BLaER1 treated with 17β-estradiol and CSF1 and Interleukin-3, amounts not matched to agents 10 nM and 100 nM (cell line): Measurements from ENCODE around the gene CCDC74B.
"Not testable (repeated sequence)": the region's sequence is repeated elsewhere in the genome, so short reads cannot be mapped to it uniquely, and the experiment has no call there.

ENCODE experiments used
- H3K27ac ChIP-seq, 11 experiments: shearing (Covaris generic); formaldehyde crosslinking; 2 replicates each; pipeline ENCODE4 v1.8.1; 2022
- H3K27me3 ChIP-seq, 11 experiments: shearing (Covaris generic); formaldehyde crosslinking; 2 replicates each; pipeline ENCODE4 v1.8.1; 2022
- H3K36me3 ChIP-seq, 11 experiments: shearing (Covaris generic); formaldehyde crosslinking; 2 replicates each; pipeline ENCODE4 v1.8.1; 2022
- H3K4me1 ChIP-seq, 10 experiments: shearing (Covaris generic); formaldehyde crosslinking; 2 replicates each; pipeline ENCODE4 v1.8.1; 2022
- H3K4me2 ChIP-seq, 11 experiments: shearing (Covaris generic); formaldehyde crosslinking; 2 replicates each; pipeline ENCODE4 v1.8.1; 2022
- H3K4me3 ChIP-seq, 10 experiments: shearing (Covaris generic); formaldehyde crosslinking; 2 replicates each; pipeline ENCODE4 v1.8.1; 2022
- H3K9ac ChIP-seq, 11 experiments: shearing (Covaris generic); formaldehyde crosslinking; 2 replicates each; pipeline ENCODE4 v1.8.1; 2022
- H3K9me3 ChIP-seq, 11 experiments: shearing (Covaris generic); formaldehyde crosslinking; replicated peaks in 1 of 11; 2 replicates each; pipeline ENCODE4 v1.8.1; 2022
- H4K20me1 ChIP-seq, 11 experiments: shearing (Covaris generic); formaldehyde crosslinking; 2 replicates each; pipeline ENCODE4 v1.8.1; 2022
- Cebpa-rat ChIP-seq, 11 experiments: shearing (Covaris generic); IDR thresholded peaks; 2 replicates each; pipeline ENCODE4 v1.8.1; 2022

Gene CCDC74B

DNA sequence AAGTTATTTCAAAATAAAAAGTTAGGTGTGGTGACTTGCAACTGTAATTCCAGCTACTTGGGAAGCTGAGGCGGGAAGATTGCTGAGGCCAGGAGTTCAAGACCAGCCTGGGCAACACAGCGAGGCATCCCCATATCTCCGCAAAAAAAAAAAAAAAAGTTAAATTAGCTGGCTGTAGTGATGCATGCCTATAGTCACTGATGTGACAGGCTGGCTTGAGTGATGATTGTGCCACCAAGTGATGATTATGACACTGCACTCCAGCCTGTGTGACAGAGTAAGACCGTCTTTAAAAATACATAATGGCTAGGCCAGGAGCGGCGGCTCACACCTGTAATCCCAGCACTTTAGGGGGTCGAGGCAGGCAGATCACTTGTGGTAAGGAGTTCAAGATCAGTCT lies 25.0 kb upstream of the CCDC74B start:
- no peak overlapping the region for H3K4me2 ChIP-seq
- H4K20me1 ChIP-seq: peaks cover 0 to 76% (median 14%) of the 10 kb centered on the region in 11 experiments; a peak in 14 of 22 replicates
- H3K4me3 ChIP-seq: no peak overlapping the region
- H3K4me1 ChIP-seq: peaks cover 0 to 16% (median 1%) of the 10 kb centered on the region in 10 experiments; a peak in 4 of 20 replicates
- H3K9ac ChIP-seq: no peak overlapping the region
- peaks cover 92 to 100% (median 99%) of the 10 kb centered on the region in 11 experiments for H3K36me3 ChIP-seq
- no peaks in the 10 kb centered on the region for H3K9me3 ChIP-seq
- no peak for TF ChIP-seq Cebpa-rat (IDR thresholded peaks at IDR 0.05)
- H3K27me3 ChIP-seq: no peaks in the 10 kb centered on the region
- no peak overlapping the region for H3K27ac ChIP-seq

DNA sequence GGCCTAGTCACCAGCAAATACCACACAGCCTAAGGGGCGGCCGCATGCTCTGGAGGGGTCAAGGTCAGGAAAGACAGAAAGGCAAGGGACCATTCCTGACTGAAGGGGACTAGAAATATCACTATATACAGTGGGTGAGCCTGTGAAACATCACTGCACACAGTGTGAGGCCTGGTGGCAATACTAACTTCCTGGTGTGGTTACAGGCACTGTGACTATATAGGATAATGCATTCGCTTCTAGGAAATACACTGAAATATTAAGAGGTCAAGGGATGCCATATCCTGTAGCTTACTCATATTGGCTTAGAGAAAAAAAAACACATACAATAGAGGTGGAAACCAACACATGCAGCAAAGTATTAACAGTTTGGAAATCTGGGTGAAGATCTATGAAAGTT lies 24.3 kb upstream of the CCDC74B start:
- H3K27ac ChIP-seq, H3K27me3 ChIP-seq, H3K4me3 ChIP-seq, H3K4me1 ChIP-seq, H3K9me3 ChIP-seq, H3K9ac ChIP-seq, H3K4me2 ChIP-seq: not testable (repeated sequence)
- peaks cover 0 to 76% (median 14%) of the 10 kb centered on the region in 11 experiments; a peak in 13 of 22 replicates for H4K20me1 ChIP-seq
- peaks cover 93 to 100% (median 99%) of the 10 kb centered on the region in 11 experiments for H3K36me3 ChIP-seq

DNA sequence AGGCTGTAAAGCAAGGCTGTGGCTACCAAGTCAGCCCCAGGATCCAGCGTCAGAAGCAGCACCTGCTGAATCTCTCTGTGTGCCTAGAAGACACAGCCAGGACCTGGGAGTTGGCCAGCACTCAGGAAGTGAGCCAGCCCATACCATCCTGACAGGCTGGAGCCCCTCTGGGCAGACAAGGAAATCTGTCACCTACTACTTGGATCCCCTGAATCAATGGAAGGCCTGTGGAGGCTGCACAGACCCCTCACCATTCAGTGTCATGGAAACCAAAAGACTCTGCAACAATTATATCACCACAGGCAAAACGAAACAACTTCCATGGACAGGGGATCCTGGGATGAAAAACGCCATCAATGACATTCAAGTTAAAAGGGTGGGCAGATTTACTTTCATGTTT lies 21.7 kb upstream of the CCDC74B start:
- Histone ChIP-seq H4K20me1 (peaks cover 0 to 82% (median 9%) of the 10 kb centered on the region in 11 experiments; a peak in 11 of 22 replicates), H3K36me3 (peaks cover 81 to 98% (median 92%) of the 10 kb centered on the region in 11 experiments)
- H3K4me1 ChIP-seq, H3K27ac ChIP-seq, H3K9ac ChIP-seq, H3K27me3 ChIP-seq, H3K4me2 ChIP-seq, H3K9me3 ChIP-seq, H3K4me3 ChIP-seq: not testable (repeated sequence)

- no peak overlapping the region for H3K27ac ChIP-seq
- H3K4me2 ChIP-seq: no peak overlapping the region
- peaks cover 0 to 75% (median 12%) of the 10 kb centered on the region in 11 experiments; a peak in 10 of 22 replicates for H4K20me1 ChIP-seq
- H3K36me3 ChIP-seq: peaks cover 69 to 98% (median 81%) of the 10 kb centered on the region in 11 experiments
- no peaks in the 10 kb centered on the region for H3K27me3 ChIP-seq
- H3K9ac ChIP-seq: no peak overlapping the region
- peaks cover 0 to 14% (median 5%) of the 10 kb centered on the region in 10 experiments; a peak in 11 of 20 replicates for H3K4me1 ChIP-seq
- H3K4me3 ChIP-seq: no peak overlapping the region
- no peaks in the 10 kb centered on the region for H3K9me3 ChIP-seq
- TF ChIP-seq Cebpa-rat (IDR thresholded peaks at IDR 0.05): no peak
These were observed 20.5 kb upstream of the CCDC74B start for GRCh38 chr2:130165293-130166016.

- H3K27ac ChIP-seq: no peak overlapping the region
- H4K20me1 ChIP-seq: peaks cover 0 to 79% (median 18%) of the 10 kb centered on the region in 11 experiments; a peak in 17 of 22 replicates
- H3K9me3 ChIP-seq: no peaks in the 10 kb centered on the region
- H3K4me2 ChIP-seq: no peak overlapping the region
- TF ChIP-seq Cebpa-rat (IDR thresholded peaks at IDR 0.05): no peak
- no peaks in the 10 kb centered on the region for H3K27me3 ChIP-seq
- H3K36me3 ChIP-seq: peaks cover 54 to 90% (median 67%) of the 10 kb centered on the region in 11 experiments
- H3K4me1 ChIP-seq: peaks cover 19 to 38% (median 29%) of the 10 kb centered on the region in 10 experiments
- H3K4me3 ChIP-seq: no peak overlapping the region
- no peak overlapping the region for H3K9ac ChIP-seq
These were observed 18.1 kb upstream of the CCDC74B start for GRCh38 chr2:130162968-130163367.

- Histone ChIP-seq H3K4me1 (peaks cover 24 to 43% (median 34%) of the 10 kb centered on the region in 10 experiments), H4K20me1 (peaks cover 0 to 79% (median 21%) of the 10 kb centered on the region in 11 experiments; a peak in 18 of 22 replicates), H3K36me3 (peaks cover 49 to 86% (median 62%) of the 10 kb centered on the region in 11 experiments)
- H3K4me3 ChIP-seq, H3K4me2 ChIP-seq, H3K27ac ChIP-seq, H3K27me3 ChIP-seq, H3K9ac ChIP-seq, H3K9me3 ChIP-seq: not testable (repeated sequence)
These were observed 17.6 kb upstream of the CCDC74B start for GRCh38 chr2:130162486-130162885.

GRCh38 chr2:130160838-130161705 lies 16.2 kb upstream of the CCDC74B start:
- H3K36me3 ChIP-seq: peaks cover 35 to 74% (median 48%) of the 10 kb centered on the region in 11 experiments
- not testable (repeated sequence) for H3K27me3 ChIP-seq, H3K9me3 ChIP-seq, H3K27ac ChIP-seq, H3K4me3 ChIP-seq, H3K9ac ChIP-seq
- peaks cover 35 to 57% (median 47%) of the 10 kb centered on the region in 10 experiments for H3K4me1 ChIP-seq
- peaks cover 0 to 80% (median 27%) of the 10 kb centered on the region in 11 experiments; a peak in 18 of 22 replicates for H4K20me1 ChIP-seq
- peak overlapping the region in 4 of 11 experiments; percentile 10 to 89 (median 22); a peak in 3 of 22 replicates for H3K4me2 ChIP-seq

DNA sequence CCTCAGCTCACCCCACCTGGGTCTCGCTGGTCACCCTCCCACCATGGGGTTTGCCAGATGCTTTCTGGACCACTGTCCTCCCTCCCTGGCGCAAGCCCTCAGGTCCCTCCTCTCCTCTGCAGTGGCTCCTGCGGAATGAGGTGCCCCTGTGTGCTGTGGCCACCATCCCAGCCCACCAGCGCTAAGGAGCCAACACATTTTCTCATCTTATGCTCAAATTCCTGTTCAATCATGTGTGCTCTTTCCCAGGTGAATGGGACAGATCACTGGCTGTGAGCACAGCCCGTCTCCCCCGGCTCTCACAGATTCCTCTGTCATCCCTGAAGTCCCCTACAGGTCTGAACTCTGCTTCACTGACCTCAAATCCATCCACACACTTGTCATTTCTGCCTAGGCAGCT lies 15.2 kb upstream of the CCDC74B start:
- Histone ChIP-seq H3K9ac (peak overlapping the region in 4 of 11 experiments; percentile 44 to 79 (median 65); a peak in 1 of 22 replicates), H3K4me2 (peak overlapping the region in 8 of 11 experiments; percentile 73 to 92 (median 87); a peak in 14 of 22 replicates), H3K27ac (peak overlapping the region in 4 of 11 experiments; percentile 84 to 90 (median 88); a peak in 6 of 22 replicates), H3K36me3 (peaks cover 30 to 74% (median 48%) of the 10 kb centered on the region in 11 experiments), H3K27me3 (no peaks in the 10 kb centered on the region), H3K4me1 (peaks cover 35 to 62% (median 50%) of the 10 kb centered on the region in 10 experiments), H3K9me3 (no peaks in the 10 kb centered on the region), H4K20me1 (peaks cover 0 to 83% (median 31%) of the 10 kb centered on the region in 11 experiments; a peak in 18 of 22 replicates), H3K4me3 (no peak overlapping the region)
- TF ChIP-seq Cebpa-rat (IDR thresholded peaks at IDR 0.05): no peak

- Histone ChIP-seq H3K27ac (peak overlapping the region in 7 of 11 experiments; percentile 70 to 90 (median 84); a peak in 14 of 22 replicates), H3K9ac (peak overlapping the region in 9 of 11 experiments; percentile 35 to 79 (median 66); a peak in 10 of 22 replicates), H4K20me1 (peaks cover 0 to 80% (median 31%) of the 10 kb centered on the region in 11 experiments; a peak in 18 of 22 replicates), H3K4me2 (peak overlapping the region; percentile 46 to 92 (median 86); a peak in 20 of 22 replicates), H3K36me3 (peaks cover 27 to 74% (median 48%) of the 10 kb centered on the region in 11 experiments), H3K4me1 (peaks cover 35 to 62% (median 50%) of the 10 kb centered on the region in 10 experiments)
- not testable (repeated sequence) for H3K27me3 ChIP-seq, H3K9me3 ChIP-seq, H3K4me3 ChIP-seq
These were observed 14.5 kb upstream of the CCDC74B start for GRCh38 chr2:130159376-130159775.
